Esophagus muscularis mucosa (tissue), 4 donors: ENCODE results near the gene BBS9. TPM values are rescaled to one million over a fixed set of nuclear protein-coding genes. Genes with fewer than 3 reads are reported as not detected.

Experiments
- DNase-seq: peaks from one replicate; pipeline ENCODE4 v3.0.0-alpha.2; 2017; ENCODE audit errors: extremely low spot score
- H3K27ac ChIP-seq, 4 donors: fragments of 200-600 bp; sonication (generic); replicated peaks in 1 of 4; 1 replicate in 3 of 4; 2 replicates in 1 of 4; pipeline ENCODE4 v1.5.1; 2016 to 2019; ENCODE audit warnings: mild to moderate bottlenecking in 1 of 4
- H3K27me3 ChIP-seq, 4 donors: fragments of 200-600 bp; sonication (generic); one replicate each; pipeline versions ENCODE4 v1.5.1 to v1.6.0; 2016 to 2019
- H3K36me3 ChIP-seq, 4 donors: fragments of 200-600 bp; sonication (generic); one replicate each; pipeline ENCODE4 v1.5.1; 2016 to 2019
- H3K4me1 ChIP-seq, 4 donors: fragments of 200-600 bp; sonication (generic); one replicate each; pipeline ENCODE4 v1.5.1; 2016 to 2019
- H3K4me3 ChIP-seq, 4 donors: fragments of 200-600 bp; sonication (generic); 1 replicate in 2 of 4; 2 replicates in 2 of 4; pipeline ENCODE4 v1.5.1; 2016 to 2019; ENCODE audit warnings: mild to moderate bottlenecking in 4 of 4, moderate library complexity in 1 of 4
- H3K9me3 ChIP-seq, 4 donors: fragments of 200-600 bp; sonication (generic); 1 replicate in 3 of 4; 2 replicates in 1 of 4; pipeline ENCODE4 v1.5.1; 2016 to 2019
- CTCF ChIP-seq, 3 experiments: fragments of 200-600 bp in 2 of 3; fragments of 450-650 bp in 1 of 3; sonication (generic) in 2 of 3; IDR thresholded peaks; one replicate each; pipeline ENCODE4 v1.5.1; 2017 to 2019; ENCODE audit warnings: antibody characterized with exemption in 3 of 3, mild to moderate bottlenecking in 2 of 3, moderate library complexity in 1 of 3
- EP300 ChIP-seq: sonication (generic); formaldehyde crosslinking; IDR thresholded peaks from one replicate; pipeline ENCODE4 v1.6.1; 2017; ENCODE audit warnings: antibody characterized with exemption
- POLR2A ChIP-seq: fragments of 450-650 bp; IDR thresholded peaks from one replicate; pipeline ENCODE4 v1.6.1; 2017; ENCODE audit warnings: antibody characterized with exemption, moderate library complexity, mild to moderate bottlenecking, low read depth
- POLR2AphosphoS5 ChIP-seq, 2 donors: sonication (generic); formaldehyde crosslinking; IDR thresholded peaks; one replicate each; pipeline ENCODE4 v1.6.1; 2017; ENCODE audit warnings: antibody characterized with exemption in 2 of 2
- WGBS: methylation state at CpG from one replicate; pipeline ENCODE4 v1.1.5; 2018; 5-methylcytosine and 5-hydroxymethylcytosine counted together
- intact Hi-C: fragments of 100-400 bp; cut with DNase I; formaldehyde crosslinking; loops from one replicate; pipeline ENCODE4 v1.15.1; 2023
- total RNA-seq, 4 donors: library from RNA; depleted of rRNA; stranded (reverse); fragments of >200 nt; gene quantifications; one replicate each; pipeline versions ENCODE4 v1.1.0 to v1.2.1, GENCODE V29; 2016

The BBS9 gene
- total RNA-seq, 4 donors from 2014 or later, result 14.7 to 20.8 (median 16.3) TPM

DNA sequence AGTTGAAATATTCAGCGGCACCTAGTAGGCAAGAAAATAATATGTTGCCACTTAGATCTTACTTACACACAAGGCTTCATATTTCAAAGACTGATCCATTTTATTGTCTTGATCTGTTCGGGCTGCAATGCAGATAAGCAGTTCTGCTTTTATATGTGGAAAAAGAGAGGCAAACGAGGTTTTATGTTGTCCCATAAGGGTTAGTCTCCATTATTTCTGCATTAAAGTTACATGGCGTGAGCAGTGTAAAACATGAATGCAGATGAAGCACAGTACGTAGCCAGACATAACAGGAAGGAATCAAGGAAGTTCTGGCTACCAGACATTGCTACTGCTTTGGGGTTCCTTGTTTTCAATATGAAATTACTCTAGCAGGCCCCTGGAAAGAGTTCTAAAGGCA is 224.8 kb downstream of the BBS9 start:
- Histone ChIP-seq H3K9me3 (no peaks in the 10 kb centered on the region), H3K4me3 (no peak overlapping the region), H3K27me3 (no peaks in the 10 kb centered on the region), H3K27ac (no peak overlapping the region), H3K4me1 (peaks cover 0 to 8% (median 1%) of the 10 kb centered on the region in 4 donors), H3K36me3 (peaks cover 0 to 8% (median 0%) of the 10 kb centered on the region in 4 donors)
- intact Hi-C loops, result no loop called here
- TF ChIP-seq POLR2A, result no peak
- no peak for TF ChIP-seq EP300
- TF ChIP-seq POLR2AphosphoS5 (IDR thresholded peaks at IDR 0.05), result no peak
- TF ChIP-seq CTCF (IDR thresholded peaks at IDR 0.05), result no peak
- WGBS, result 81% methylated on average over 5 of the region's 5 CpGs
- DNase-seq, result no peak

DNA sequence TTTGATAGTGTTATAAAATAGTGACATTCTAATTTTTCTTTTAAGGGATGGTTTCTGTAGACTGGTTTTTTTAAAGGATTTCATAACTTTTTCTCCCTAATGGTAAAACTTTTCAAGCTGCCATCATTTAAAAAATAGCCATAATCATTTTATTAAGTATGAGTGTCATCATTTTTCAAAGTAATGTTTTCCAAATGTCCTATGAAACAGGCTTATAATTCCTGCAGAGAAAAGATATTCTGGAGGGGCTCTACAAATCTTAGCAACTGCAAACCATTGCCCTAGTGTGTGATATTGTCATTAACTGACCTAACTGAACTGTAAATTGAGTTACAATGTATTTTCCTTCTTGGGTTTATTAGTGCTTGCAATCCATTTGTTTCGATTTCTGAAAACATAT is 226.0 kb downstream of the BBS9 start:
- Histone ChIP-seq H3K27me3 (no peaks in the 10 kb centered on the region), H3K4me1 (peaks cover 0 to 8% (median 1%) of the 10 kb centered on the region in 4 donors), H3K27ac (no peak overlapping the region), H3K9me3 (no peaks in the 10 kb centered on the region), H3K4me3 (no peak overlapping the region), H3K36me3 (peaks cover 0 to 4% (median 0%) of the 10 kb centered on the region in 4 donors)
- WGBS, result 93% methylated on average over 1 of the region's 1 CpG
- no peak for DNase-seq
- TF ChIP-seq POLR2A (no peak), EP300 (no peak), POLR2AphosphoS5 (IDR thresholded peaks at IDR 0.05) (no peak), CTCF (IDR thresholded peaks at IDR 0.05) (no peak)
- intact Hi-C loops, result no loop called here

GRCh38 chr7:33356336-33356735 is 227.0 kb downstream of the BBS9 start:
- 86% methylated on average over 2 of the region's 2 CpGs for WGBS
- intact Hi-C loops, result no loop called here

GRCh38 chr7:33357846-33358245 is 228.5 kb downstream of the BBS9 start:
- H3K9me3 ChIP-seq, result no peaks in the 10 kb centered on the region
- H3K4me3 ChIP-seq, result no peak overlapping the region
- H3K27ac ChIP-seq, result no peak overlapping the region
- no peak for DNase-seq
- peaks cover 0 to 8% (median 1%) of the 10 kb centered on the region in 4 donors for H3K4me1 ChIP-seq
- intact Hi-C loops, result no loop called here
- 97% methylated on average over 2 of the region's 2 CpGs for WGBS
- TF ChIP-seq EP300, result no peak
- no peaks in the 10 kb centered on the region for H3K27me3 ChIP-seq
- no peaks in the 10 kb centered on the region for H3K36me3 ChIP-seq

More at GRCh38 chr7:33356336-33356735, 227.0 kb downstream of the BBS9 start:
- Histone ChIP-seq H3K27me3 (no peaks in the 10 kb centered on the region), H3K4me1 (peaks cover 0 to 8% (median 1%) of the 10 kb centered on the region in 4 donors), H3K27ac (no peak overlapping the region), H3K36me3 (peaks cover 0 to 4% (median 0%) of the 10 kb centered on the region in 4 donors), H3K4me3 (no peak overlapping the region), H3K9me3 (no peaks in the 10 kb centered on the region)
- DNase-seq, result no peak
- TF ChIP-seq EP300, result no peak
- no peak for TF ChIP-seq POLR2AphosphoS5 (IDR thresholded peaks at IDR 0.05)
- TF ChIP-seq CTCF (IDR thresholded peaks at IDR 0.05), result no peak
- no peak for TF ChIP-seq POLR2A

DNA sequence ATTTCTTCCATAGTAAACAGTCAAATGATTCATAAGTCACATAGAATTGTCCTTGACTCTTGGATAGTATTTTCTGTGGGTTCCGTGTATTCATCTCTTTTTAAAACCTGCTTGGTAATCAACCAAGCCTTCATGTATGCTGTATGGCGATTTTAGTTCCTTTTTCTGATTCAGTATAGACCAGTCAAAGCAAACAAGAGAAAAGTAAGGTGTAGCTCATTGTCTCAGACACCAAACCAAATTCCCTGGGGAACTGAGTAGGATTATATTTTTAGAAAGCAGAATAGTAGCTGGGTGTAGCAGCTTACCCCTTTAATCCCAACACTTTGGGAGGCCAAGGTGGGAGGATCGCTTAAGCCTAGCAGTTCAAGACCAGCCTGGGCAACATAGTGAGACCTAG is 240.5 kb downstream of the BBS9 start:
- H3K27ac ChIP-seq, result no peak overlapping the region
- intact Hi-C loops, result no loop called here
- DNase-seq, result no peak
- peaks cover 8 to 17% (median 9%) of the 10 kb centered on the region in 4 donors for H3K36me3 ChIP-seq
- no peak for TF ChIP-seq POLR2A
- TF ChIP-seq CTCF (IDR thresholded peaks at IDR 0.05), result no peak
- no peak for TF ChIP-seq EP300
- TF ChIP-seq POLR2AphosphoS5 (IDR thresholded peaks at IDR 0.05), result no peak
- H3K4me1 ChIP-seq, result no peaks in the 10 kb centered on the region
- 98% methylated on average over 3 of the region's 3 CpGs for WGBS
- no peak overlapping the region for H3K4me3 ChIP-seq
- H3K27me3 ChIP-seq, result no peaks in the 10 kb centered on the region
- H3K9me3 ChIP-seq, result peaks cover 0 to 5% (median 0%) of the 10 kb centered on the region in 4 donors
